ENCODE results near the gene PCSK4. TPM values are rescaled to one million over a fixed set of nuclear protein-coding genes. Genes with fewer than 3 reads are reported as not detected.

PCSK4 gene
- total and polyA plus RNA-seq, 2 of the 4 experiments (the other 2 are of a cell fraction): 0.72 to 1.7 TPM

GRCh38 chr19:1474765-1475351, 15.3 kb downstream of the PCSK4 start:
- H3K9ac ChIP-seq (ENCODE audit: low read depth, low read length): no peak overlapping the region
- H2AK5ac ChIP-seq (ENCODE audit: low read depth, low read length): no peak overlapping the region
- H2BK120ac ChIP-seq (ENCODE audit: low read depth, low read length): no peak overlapping the region
- peaks cover 66% of the 10 kb centered on the region for H4K20me1 ChIP-seq (ENCODE audit: insufficient read depth, low read length)
- dilution Hi-C loops (cut with HindIII; ENCODE audit: low sequenced_read_pairs, unreplicated experiment) (no loop called here), intact Hi-C loops (cut with micrococcal nuclease) (no loop called here), in situ Hi-C loops (cut with MboI; ENCODE audit: low sequenced_read_pairs) (no loop called here)
- no peak overlapping the region for H2AK9ac ChIP-seq (replicated peaks; ENCODE audit: low read depth, low read length, poor library complexity)
- H3K9me1 ChIP-seq (ENCODE audit: insufficient read depth, low read length): 0 out of 2 replicates have a peak, but pooled peaks cover 3% of the 10 kb centered on the region
- peaks cover 12% of the 10 kb centered on the region for H3K4me1 ChIP-seq (ENCODE audit: control insufficient read depth, insufficient read depth, low read length)
- H3K14ac ChIP-seq (replicated peaks; ENCODE audit: low read depth, low read length): no peak overlapping the region
- H2AFZ ChIP-seq (replicated peaks; ENCODE audit: low read length, poor library complexity): no peak overlapping the region
- H3K9me3 ChIP-seq (ENCODE audit: control insufficient read depth, insufficient read depth, low read length): no peaks in the 10 kb centered on the region
- peaks cover 10 to 54% of the 10 kb centered on the region in 2 experiments for H3K79me1 ChIP-seq (ENCODE audit: low read depth in 1 of 2, low read length in 2 of 2)
- ChIA-PET POLR2A (ENCODE audit: unreplicated experiment) (no interaction called here), CTCF (no interaction called here)
- no peak overlapping the region for H3K27ac ChIP-seq (ENCODE audit: insufficient read depth, low read length)
- no peak overlapping the region for H2BK5ac ChIP-seq (ENCODE audit: low read depth, low read length, poor library complexity, severe bottlenecking)
- no peak for TF ChIP-seq MAZ (IDR thresholded peaks at IDR 0.05; ENCODE audit: borderline replicate concordance, low read depth, low read length)
- no peak for TF ChIP-seq RFX5 (IDR thresholded peaks at IDR 0.05; ENCODE audit: low read depth, low read length)
- no peak for TF ChIP-seq USF2 (IDR thresholded peaks at IDR 0.05; ENCODE audit: low read depth, low read length)
- TF ChIP-seq CEBPB (IDR thresholded peaks at IDR 0.05; ENCODE audit: low read depth, low read length): no peak
- no peak for TF ChIP-seq RAD21 (IDR thresholded peaks at IDR 0.05; ENCODE audit: low read length)
- no peak for TF ChIP-seq SMC3 (IDR thresholded peaks at IDR 0.05; ENCODE audit: low read depth, low read length)
- no peak for TF ChIP-seq RCOR1 (IDR thresholded peaks at IDR 0.05; ENCODE audit: insufficient replicate concordance, low read length)
- no peak for TF ChIP-seq BHLHE40 (IDR thresholded peaks at IDR 0.05; ENCODE audit: low read depth, low read length)
- no peak for TF ChIP-seq CTCF (conservative IDR thresholded peaks at IDR 0.05; ENCODE audit: low read depth, low read length)
- TF ChIP-seq POLR2A (IDR thresholded peaks at IDR 0.05; ENCODE audit: low read depth, low read length): no peak
- no peak for TF ChIP-seq ELK1 (IDR thresholded peaks at IDR 0.05; ENCODE audit: borderline replicate concordance, low read depth, low read length)
- no peak for TF ChIP-seq MXI1 (IDR thresholded peaks at IDR 0.05; ENCODE audit: borderline replicate concordance, low read depth, low read length)
- TF ChIP-seq MAFK (IDR thresholded peaks at IDR 0.05; ENCODE audit: low read depth, low read length): no peak
- no peak for TF ChIP-seq CHD1 (IDR thresholded peaks at IDR 0.05; ENCODE audit: low read depth, low read length)
- no peak for TF ChIP-seq FOS (IDR thresholded peaks at IDR 0.05; ENCODE audit: low read depth, low read length)
- no peak for TF ChIP-seq NFE2L2 (IDR thresholded peaks at IDR 0.05; ENCODE audit: low read depth, low read length)
- BruUV-seq (replicated peaks): no TSS peak
- no peak overlapping the region for H3K4me2 ChIP-seq (ENCODE audit: low read depth, low read length)
- WGBS, 2 experiments (ENCODE audit: extremely low coverage in 2 of 2, insufficient read length in 1 of 2): 90% methylated on average over 18 of the region's 26 CpGs; no CpG with 5 or more reads in 1 of the 2 experiments
- H2BK20ac ChIP-seq (ENCODE audit: low read depth, low read length): no peak overlapping the region
- DNase-seq (no peak), ATAC-seq (ENCODE audit: low read depth) (no peak)
- H3K18ac ChIP-seq (ENCODE audit: low read depth, low read length): no peak overlapping the region
- H3K23ac ChIP-seq (ENCODE audit: low read depth, low read length): no peak overlapping the region
- peaks cover 9% of the 10 kb centered on the region for H3K36me3 ChIP-seq (ENCODE audit: control insufficient read depth, insufficient read depth, low read length)
- H4K8ac ChIP-seq (ENCODE audit: low read depth in 2 of 2, low read length in 2 of 2): no peak overlapping the region
- no peak overlapping the region for H4K5ac ChIP-seq (ENCODE audit: low read depth, low read length)
- H4K91ac ChIP-seq (ENCODE audit: insufficient read depth, low read depth, low read length): no peak overlapping the region
- peaks cover 29% of the 10 kb centered on the region for H3K27me3 ChIP-seq (ENCODE audit: control insufficient read depth, insufficient read depth, low read length)
- no peak overlapping the region for H3K4ac ChIP-seq (ENCODE audit: low read depth, low read length)
- no peak overlapping the region for H3K4me3 ChIP-seq (ENCODE audit: insufficient read depth, low read depth, low read length)
- H2BK15ac ChIP-seq (ENCODE audit: low read depth, low read length): no peak overlapping the region
- no peak overlapping the region for H3K56ac ChIP-seq (ENCODE audit: extremely low read depth, insufficient read depth, low read length)

All from IMR-90 (cell line).